Islet precursor cell (in vitro differentiated cells): ENCODE results near the gene NCAPG2.

ENCODE experiments used
- DNase-seq: peaks from one replicate; pipeline ENCODE4 v3.0.0-alpha.2; 2018

NCAPG2 gene

DNA sequence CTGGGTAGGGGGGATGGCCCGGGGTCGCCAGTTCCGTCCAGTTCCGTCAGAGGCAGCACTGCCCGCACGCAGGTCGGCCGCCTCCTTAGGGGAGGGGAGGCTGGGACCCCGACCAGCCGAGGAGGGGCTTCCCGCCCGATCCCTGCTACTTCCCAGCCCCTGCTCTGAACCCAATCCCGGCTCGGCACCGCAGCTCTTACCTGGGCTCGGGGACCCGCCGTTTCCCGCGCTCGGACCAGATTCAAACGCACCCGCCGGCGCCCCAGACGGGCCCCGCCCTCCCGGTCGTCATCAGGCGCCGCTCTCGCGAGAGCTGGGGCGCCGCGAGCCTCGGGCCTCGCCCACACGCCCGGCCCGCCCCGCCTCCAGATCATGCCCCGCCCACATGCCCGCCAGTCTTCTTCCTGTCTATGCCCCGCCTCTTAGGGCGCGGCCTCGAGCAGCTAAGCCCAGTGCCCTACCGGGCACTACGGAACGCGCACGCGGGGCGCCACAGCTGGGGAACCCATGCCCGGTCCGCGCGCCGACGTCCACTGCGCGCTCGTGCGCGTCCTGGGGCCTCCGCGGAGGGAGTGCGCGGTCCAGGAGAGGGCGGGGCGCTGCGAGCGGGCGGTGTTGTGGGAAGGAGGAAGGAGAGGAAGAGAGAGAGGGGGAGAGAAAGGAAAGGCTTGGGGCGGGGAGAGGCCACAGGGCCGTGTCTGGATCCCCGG is at the start of gene NCAPG2:
Gene NCAPG2, minus strand, starts transcription at position 281 of the 710 bp plus-strand sequence. CDS start 2,905 bp downstream, outside the sequence.
- DNase-seq = peak; percentile 99

GRCh38 chr7:158753900-158754299 is 49.3 kb upstream of the NCAPG2 start:
- DNase-seq = peak; percentile 67

DNA sequence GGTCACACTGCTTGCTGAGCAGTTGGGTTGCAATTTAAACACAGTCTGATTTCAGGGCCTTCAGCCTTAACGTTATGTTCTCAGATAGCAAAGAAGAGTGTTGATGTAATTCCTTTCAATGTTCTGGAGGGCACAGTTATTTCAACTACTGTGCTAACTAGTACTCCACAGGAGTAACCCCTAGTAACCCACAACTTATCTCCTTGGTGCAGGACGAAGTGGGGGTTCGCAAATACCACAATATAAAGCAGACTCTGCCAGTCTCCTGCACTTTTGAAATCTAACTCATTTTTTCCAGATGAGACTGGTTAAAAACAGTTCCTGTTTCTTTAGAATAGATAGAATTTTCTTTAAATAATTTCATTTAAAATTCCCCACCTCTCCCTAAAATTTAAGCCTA is 47.1 kb upstream of the NCAPG2 start:
- DNase-seq = no peak

- DNase-seq = no peak
Measured at GRCh38 chr7:158751199-158751598, 46.6 kb upstream of the NCAPG2 start.

DNA sequence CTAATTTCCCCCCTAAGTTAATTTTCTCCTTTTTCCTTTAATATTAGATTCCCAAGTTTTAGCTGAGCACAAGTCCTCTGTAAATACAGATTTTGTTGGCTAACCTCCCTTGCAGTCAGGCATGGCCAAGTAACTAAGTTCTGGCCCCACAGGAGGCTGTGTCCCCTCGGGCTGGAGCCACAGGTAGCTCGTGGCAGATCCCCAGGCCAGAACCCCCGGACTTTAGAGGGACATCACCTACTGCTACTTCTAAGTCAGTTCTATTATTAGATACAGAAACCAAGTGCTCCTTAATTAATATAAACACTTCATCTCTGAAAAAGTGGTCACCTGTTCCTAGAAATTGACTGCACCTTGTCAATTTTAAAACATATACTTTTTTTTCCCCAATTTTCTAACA is 46.1 kb upstream of the NCAPG2 start:
- no peak for DNase-seq

- no peak for DNase-seq
Measured at GRCh38 chr7:158749396-158749795, 44.8 kb upstream of the NCAPG2 start.

DNA sequence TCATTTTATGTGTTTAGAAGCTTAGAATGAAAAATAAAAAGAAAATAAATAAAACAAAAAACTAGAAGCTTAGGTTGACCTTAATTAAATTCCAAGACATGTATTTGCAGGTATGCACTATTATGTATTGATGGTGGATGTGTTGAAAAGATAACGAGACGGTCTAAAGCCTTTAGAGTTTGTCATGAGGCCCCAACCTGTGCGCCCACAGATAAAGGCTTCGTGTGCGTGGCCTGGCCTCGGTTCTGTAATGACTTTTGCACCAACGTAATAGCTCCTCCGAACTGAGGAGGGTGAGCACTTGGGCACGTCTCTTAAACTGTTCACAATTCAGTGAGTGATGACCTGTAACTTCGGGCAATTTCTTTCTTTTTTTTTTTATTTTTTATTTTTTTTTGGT is 43.7 kb upstream of the NCAPG2 start:
- DNase-seq = no peak

DNA sequence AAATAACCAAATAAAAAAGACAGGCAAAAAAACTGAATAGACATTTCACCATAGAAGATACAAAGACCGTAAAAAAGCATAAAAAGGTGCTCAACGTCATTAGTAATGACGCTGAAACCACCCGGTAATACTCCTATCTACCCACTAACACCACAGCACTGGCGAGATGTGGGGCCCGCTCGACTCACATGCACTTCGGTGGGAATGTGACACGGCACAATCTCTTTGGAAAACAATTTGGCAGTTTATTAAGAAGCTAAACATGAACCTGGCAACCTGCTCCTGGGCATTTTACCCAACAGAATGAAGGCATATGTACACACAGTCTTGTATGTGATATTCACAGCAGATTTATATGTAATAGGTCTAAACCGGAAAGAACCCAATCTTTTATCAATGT is 42.8 kb upstream of the NCAPG2 start:
- no peak for DNase-seq

- DNase-seq = no peak
Measured at GRCh38 chr7:158746957-158747356, 42.4 kb upstream of the NCAPG2 start.

GRCh38 chr7:158745057-158745715 is 40.6 kb upstream of the NCAPG2 start:
- DNase-seq = no peak

- DNase-seq = no peak
Measured at GRCh38 chr7:158744070-158744469, 39.5 kb upstream of the NCAPG2 start.

DNA sequence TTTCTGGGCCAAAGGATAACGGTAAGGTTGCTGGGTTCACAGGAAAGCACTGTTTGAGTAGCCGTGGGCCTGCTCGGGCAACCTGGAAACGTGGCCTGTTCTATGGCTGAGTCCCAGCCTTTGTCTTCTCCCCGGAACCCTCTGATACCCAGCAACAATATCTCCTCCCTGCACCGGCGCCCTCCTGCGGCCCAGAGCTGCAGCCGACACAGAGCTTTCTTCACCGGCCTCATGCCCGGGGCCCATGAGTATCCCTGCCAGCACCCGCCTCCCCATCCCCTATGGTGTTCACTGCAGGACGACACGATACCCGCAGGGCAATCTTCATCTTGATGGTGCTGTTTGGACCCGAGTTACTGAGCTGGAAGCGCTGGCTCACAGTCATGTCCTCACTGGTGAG is 38.6 kb upstream of the NCAPG2 start:
- no peak for DNase-seq

DNA sequence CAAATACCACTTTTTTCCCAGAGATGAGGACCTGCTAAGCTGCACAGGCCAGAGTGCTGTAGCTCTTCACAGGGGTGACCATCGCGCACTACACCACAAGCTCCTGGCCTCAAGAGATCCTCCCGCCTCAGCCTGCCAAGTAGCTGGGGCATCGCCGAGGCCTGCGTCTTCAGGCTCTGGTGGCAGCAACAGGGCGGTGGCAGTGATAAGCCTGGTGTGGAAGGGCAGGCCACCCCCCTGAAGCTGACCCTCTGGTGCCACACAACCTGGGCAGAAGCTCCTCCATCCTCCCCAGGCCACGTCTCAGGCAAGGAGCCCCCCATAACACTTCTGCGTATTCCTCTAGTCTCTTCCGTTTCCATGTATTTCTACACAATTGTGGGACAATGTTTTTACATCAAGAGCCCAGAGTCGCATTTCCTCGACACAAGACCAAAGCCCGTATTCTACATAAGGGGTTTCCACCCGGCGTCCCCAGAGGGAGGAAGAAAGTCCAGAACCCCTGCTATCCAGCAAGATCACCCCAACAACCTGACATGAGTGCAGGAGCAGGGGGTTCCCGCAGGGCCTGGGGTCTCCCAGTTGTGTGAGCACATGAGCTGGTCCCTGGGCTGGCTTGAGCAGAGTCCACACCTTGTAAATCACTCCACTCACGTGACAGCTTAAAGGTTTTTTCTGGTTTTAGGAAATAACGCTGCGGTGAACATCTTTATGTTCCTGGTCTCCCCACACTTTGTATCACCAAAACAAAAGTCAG is 37.6 kb upstream of the NCAPG2 start:
- DNase-seq = no peak

- DNase-seq = no peak
Measured at GRCh38 chr7:158741294-158741666, 36.7 kb upstream of the NCAPG2 start.

DNA sequence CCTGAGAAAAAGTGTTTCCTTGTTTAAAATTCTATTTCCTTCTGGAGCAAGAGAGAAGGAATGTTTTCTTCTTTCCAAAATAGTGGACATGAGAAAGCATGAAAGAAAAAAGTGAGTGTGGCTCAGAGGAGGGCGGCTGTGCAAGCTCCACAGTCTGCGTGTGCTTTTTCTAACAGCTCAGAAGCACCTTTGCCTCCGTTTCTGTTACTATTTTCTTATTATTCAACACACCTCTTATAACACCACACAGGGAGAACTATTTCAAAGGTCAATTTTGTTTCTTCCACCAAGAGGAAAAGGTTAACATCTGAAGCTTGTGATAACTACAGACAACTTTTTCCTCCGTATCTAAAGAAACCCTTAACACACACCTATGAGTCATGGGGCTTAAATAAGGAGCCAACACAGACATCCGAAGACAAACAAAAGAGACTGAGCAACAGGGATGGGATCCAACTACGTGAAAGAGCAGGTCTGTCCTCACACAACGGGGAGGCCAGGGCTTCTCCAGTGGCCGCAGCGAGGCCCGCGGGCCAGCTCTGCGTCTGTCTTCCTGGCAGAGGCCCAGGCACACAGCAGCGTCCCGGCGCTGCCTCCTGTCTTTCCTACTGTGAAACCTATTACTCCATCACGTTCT is 36.2 kb upstream of the NCAPG2 start:
- no peak for DNase-seq

GRCh38 chr7:158740013-158740656 is 35.5 kb upstream of the NCAPG2 start:
- peak; percentile 79 for DNase-seq

DNA sequence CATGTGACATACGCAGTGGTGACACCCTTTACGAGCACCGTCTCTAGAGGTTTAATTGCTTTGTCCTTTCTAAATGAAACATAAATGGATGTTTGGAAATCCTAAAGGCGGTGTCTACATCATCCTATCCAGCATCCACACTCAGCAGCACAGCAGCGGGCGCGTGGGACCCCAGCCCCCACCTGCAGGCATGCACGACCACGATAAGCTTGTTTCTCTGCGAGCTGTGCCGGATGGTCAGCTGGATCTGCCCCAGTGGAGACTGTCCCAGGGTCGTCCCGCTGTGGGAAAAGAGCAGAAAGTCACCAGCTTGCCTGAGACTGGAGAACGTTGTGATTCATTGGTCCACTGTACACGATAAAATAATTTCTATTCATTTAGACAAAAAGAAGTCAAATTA is 34.2 kb upstream of the NCAPG2 start:
- DNase-seq = no peak

DNA sequence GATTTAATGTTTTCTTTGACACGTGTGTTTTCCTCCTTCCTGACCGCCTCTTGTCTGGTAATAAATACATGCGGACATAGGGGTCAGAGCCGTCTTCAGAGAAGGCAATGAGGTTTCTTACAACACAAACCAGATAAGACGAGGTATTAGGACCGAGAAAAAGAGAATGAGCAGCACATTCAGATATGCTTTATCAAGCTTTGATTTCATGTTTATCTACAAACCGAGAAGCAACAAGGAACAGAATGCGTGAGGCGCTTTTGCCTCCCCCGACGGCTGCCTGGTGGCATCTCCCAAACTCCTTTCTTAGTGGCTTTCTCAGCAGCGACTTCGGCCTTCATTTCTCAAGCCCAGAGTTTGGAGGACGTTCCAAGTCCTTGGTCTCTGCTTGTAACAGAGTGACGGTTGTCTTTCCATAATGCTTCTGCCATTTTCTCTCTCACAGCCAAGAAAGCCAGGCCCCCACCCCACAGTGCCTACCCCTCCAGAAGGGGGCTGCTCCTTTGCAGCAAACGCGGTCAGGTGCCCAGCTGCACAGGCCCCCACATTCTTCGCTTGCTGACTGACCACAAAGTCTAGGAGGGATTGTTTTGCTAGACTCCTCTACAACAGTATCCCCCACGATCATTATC is 32.6 kb upstream of the NCAPG2 start:
- no peak for DNase-seq

- no peak for DNase-seq
Measured at GRCh38 chr7:158735935-158736334, 31.3 kb upstream of the NCAPG2 start.

DNA sequence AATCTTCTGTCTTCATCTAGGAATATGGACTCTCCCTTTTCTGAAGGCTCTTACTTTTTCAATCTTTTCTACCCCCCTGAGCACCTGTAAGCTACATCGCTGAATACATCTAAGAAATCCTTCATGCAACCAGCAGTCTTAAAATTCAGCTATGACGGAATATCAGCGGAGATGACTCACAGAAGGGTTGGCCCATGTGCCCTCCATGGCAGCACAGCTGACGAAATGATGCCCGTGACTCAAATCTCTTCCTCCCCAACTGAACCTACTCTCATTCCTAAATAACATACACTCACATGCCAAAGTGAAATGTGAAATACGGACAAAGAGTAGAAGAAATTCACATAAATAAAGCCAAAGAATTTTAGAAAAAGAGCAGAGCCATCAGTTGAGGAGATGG is 30.3 kb upstream of the NCAPG2 start:
- no peak for DNase-seq

DNA sequence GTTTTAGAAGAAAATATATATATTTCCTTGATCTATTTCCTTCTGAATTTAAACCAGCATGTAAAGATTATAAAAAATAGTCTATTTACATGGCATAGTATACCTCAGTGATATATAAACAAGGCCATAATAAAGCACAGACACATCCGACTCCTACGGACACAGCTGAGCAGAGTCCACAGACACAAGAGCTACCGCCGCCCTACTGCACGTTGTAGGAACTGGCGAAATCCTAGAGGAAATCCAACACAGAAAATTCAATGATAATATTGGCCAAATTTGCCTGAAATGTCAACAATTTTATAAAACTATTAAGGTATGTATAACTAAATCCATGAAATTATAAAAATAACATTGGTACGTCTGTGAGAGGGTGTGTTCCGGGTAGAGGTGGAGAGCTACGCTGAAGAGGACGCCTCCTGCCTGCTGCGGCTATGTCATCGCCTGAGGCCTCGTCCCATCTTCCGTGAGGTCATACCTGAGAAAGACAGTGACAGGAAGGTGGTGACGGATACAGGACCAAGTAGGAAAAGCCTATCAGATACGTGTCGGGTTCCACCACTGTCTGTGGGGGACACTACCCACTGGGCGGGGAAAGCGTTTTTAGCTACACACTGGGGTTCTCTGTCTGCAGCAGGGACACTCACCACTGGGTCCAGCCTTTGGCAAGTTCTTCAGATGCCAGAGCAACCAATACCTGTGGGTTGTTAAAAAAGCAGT is 29.3 kb upstream of the NCAPG2 start:
- no peak for DNase-seq

DNA sequence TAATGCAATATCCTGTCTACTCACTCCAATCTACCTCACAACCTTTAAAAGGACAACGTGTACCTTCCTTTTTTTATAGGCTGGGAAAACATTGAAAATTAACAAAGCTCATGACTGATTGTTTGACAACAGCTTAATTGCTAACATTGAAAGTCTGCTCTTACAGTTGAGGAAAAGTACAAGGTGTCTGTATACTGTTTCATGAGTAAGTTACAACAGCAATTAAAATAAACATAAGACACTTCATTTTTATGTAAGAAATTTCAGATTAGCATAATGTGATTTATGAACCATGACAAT is 28.6 kb upstream of the NCAPG2 start:
- no peak for DNase-seq
